Keratinocyte (primary cell): ENCODE results near the gene BAZ2B.

ENCODE experiments used
- EZH2 ChIP-seq: IDR thresholded peaks from one replicate; pipeline ENCODE4 v1.6.1; 2012; ENCODE audit warnings: inconsistent platforms, mild to moderate bottlenecking, low read length, moderate library complexity
- TF ChIP-seq, protein P1 (sequence below), 3 experiments: IDR thresholded peaks in 1 of 3; conservative IDR thresholded peaks in 1 of 3; optimal IDR thresholded peaks in 1 of 3; 2 replicates in 2 of 3; 3 replicates in 1 of 3; pipeline versions ENCODE3 to v1.5.1; 2011; ENCODE audit warnings: low read length in 3 of 3, mild to moderate bottlenecking in 3 of 3, moderate library complexity in 2 of 3, control low read depth in 1 of 3, inconsistent platforms in 1 of 3; ENCODE audit not compliant: insufficient read depth in 2 of 3; ENCODE audit errors: extremely low read depth in 1 of 3

DNA sequence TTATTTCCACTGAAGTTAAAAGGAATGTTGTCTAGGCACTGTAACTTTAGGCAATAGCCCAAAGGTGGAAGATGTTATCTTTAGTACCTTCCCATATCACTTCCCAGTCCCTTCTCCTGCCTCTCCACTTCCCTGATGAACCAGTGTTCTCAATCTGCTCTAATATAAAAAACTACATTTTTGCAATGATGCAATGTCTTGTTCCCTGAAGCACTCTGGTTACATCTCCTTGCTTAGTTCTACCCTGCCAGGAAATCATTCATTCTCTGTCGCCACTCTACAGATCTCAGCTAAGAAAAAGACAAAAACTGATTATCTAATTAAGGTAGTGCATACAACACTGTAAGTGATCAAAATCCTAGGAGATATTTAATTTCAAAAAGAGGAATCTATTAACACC lies 71.3 kb downstream of the BAZ2B start:
- TF ChIP-seq EZH2 = no peak
- TF ChIP-seq, protein P1, sequence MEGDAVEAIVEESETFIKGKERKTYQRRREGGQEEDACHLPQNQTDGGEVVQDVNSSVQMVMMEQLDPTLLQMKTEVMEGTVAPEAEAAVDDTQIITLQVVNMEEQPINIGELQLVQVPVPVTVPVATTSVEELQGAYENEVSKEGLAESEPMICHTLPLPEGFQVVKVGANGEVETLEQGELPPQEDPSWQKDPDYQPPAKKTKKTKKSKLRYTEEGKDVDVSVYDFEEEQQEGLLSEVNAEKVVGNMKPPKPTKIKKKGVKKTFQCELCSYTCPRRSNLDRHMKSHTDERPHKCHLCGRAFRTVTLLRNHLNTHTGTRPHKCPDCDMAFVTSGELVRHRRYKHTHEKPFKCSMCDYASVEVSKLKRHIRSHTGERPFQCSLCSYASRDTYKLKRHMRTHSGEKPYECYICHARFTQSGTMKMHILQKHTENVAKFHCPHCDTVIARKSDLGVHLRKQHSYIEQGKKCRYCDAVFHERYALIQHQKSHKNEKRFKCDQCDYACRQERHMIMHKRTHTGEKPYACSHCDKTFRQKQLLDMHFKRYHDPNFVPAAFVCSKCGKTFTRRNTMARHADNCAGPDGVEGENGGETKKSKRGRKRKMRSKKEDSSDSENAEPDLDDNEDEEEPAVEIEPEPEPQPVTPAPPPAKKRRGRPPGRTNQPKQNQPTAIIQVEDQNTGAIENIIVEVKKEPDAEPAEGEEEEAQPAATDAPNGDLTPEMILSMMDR (optimal IDR thresholded peaks at IDR 0.05 in 1 of 3, IDR thresholded peaks at IDR 0.05 in 1 of 3, conservative IDR thresholded peaks at IDR 0.05 in 1 of 3; ENCODE audit: extremely low read depth in 1 of 3, insufficient read depth in 2 of 3, low read length in 3 of 3) = no peak
